Measurements from ENCODE around the gene DOP1B.
"Not testable (repeated sequence)": the region's sequence is repeated elsewhere in the genome, so short reads cannot be mapped to it uniquely, and the experiment has no call there.

DOP1B gene, protein sequence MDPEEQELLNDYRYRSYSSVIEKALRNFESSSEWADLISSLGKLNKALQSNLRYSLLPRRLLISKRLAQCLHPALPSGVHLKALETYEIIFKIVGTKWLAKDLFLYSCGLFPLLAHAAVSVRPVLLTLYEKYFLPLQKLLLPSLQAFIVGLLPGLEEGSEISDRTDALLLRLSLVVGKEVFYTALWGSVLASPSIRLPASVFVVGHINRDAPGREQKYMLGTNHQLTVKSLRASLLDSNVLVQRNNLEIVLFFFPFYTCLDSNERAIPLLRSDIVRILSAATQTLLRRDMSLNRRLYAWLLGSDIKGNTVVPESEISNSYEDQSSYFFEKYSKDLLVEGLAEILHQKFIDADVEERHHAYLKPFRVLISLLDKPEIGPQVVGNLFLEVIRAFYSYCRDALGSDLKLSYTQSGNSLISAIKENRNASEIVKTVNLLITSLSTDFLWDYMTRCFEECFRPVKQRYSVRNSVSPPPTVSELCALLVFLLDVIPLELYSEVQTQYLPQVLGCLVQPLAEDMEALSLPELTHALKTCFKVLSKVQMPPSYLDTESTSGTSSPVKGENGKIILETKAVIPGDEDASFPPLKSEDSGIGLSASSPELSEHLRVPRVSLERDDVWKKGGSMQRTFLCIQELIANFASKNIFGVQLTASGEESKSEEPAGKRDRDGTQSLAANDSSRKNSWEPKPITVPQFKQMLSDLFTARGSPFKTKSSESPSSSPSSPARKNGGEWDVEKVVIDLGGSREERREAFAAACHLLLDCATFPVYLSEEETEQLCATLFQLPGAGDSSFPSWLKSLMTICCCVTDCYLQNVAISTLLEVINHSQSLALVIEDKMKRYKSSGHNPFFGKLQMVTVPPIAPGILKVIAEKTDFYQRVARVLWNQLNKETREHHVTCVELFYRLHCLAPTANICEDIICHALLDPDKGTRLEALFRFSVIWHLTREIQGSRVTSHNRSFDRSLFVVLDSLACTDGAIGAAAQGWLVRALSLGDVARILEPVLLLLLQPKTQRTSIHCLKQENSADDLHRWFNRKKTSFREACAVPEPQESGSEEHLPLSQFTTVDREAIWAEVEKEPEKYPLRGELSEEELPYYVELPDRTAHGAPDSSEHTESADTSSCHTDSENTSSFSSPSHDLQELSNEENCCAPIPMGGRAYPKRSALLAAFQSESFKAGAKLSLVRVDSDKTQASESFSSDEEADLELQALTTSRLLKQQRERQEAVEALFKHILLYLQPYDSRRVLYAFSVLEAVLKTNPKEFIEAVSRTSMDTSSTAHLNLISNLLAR (N-terminal part only)

DNA sequence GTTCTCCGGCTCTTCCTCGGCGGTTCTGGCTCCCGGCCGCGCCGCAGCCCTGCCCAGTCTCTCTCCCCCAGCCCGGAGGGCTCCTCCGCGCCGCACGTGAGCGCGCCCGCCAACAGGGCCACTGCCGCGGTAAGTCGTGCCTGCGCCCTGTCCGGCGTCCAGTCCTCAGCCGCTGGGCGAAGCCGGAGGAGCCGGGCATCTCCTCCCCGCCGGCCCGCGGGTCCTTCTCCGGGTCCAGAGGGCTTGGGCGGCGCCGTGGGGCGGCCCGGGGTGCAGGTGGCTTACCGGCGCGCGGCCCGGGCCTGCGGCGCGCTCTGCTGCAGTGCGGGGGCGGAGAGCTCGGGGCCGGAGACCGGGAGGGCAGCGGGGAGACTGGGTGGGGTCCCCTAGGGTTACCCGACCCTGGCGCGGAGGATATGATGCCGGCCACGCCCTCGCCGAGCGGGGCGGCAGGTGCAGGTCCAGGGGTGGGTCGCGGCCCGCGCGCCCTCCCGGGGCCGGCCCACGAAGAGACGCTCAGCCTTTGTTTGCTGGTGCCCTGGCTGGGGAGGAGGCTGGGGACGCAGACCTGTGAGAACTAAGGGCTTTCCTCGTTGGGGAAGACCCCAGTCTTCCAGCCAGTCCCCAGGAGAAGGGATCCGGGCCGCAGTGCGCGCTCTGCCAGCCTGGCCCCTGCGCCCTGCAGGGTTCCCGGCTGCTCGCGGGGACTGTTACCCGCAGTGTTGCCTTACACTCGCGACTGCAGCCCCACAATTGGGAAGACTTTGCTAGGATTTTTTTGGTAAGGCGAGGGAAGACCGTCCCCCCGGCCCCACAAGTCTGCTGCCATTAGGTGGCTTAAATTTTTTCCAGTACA lies at the start of gene DOP1B:
Gene DOP1B, plus strand, starts transcription at position 10 of the 856 bp plus-strand sequence. CDS start 7,910 bp downstream, outside the sequence.
- peak in 9 of 56 donors; percentile 19 to 83 (median 36) for DNase-seq

DNA sequence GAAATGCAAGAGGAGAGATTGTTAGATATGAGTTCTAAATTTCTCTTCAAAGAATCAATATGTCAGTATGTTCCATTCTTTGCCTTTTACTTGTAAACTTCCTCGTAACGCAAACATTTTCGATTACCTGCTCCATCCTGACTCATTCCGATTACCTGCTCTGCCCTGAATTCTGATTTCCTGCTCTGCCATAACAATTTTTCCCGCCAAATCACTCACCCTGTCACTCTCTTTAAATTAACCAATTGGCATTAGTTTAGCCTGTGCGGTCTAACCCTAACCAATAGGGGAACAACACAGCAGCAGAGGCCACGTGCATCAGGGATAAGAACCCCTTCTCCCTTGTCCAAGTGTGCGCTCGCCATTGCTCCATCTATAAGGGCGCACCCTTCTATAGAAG lies 46.8 kb upstream of the DOP1B start:
- no peak for DNase-seq

DNA sequence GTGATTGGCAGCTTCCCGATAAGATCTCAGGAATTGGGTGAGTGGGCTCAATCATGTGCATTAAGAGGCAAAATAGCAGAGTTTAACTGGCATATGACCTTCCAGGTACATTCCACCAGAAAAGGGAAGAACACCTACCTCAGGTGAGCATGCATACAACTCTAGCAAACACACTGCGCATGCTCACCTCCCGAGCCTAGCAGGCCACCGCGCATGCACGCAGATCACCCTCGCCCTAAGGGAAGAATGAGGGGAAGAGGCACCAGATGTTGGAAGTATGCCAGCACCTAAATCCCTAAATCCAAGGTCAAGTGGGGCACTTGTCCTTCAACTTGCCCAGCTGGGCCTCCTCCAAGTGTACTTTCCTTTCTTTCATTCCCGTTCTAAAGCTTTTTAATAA lies 45.4 kb upstream of the DOP1B start:
- no peak for DNase-seq

DNA sequence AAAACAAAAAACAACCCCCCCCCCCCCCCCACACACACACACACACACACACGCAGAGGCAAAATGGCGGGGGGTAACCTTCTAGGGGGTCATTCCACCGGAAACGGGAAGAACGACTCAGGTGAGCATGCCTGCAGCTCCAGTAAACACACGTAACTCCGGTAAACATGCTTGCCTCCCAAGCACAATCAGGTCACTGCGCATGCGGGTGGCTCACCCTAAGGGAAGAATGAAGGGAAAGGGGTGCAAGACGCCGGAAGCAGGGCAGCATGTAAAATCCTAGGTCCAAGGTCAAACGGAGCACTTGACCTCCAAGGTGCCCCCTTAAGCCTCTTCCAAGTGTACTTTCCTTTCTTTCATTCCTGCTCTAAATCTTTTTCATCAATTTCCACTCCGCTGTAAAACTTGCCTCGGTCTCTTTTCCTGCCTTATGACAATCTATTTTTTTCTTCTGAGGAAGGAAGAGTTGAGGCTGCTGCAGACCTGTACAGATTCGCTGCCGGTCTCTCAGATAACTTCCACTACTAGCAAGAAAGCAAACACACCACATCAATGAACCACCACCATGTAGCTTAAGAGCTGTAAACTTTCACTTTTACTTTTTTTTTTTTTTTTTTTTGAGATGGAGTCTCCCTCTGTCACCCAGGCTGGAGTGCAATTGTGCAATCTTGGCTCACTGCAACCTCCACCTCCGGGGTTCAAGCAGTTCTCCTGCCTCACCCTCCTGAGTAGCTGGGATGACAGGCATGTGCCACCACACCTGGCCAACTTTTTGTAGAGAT lies 42.8 kb upstream of the DOP1B start:
- DNase-seq = no peak

DNA sequence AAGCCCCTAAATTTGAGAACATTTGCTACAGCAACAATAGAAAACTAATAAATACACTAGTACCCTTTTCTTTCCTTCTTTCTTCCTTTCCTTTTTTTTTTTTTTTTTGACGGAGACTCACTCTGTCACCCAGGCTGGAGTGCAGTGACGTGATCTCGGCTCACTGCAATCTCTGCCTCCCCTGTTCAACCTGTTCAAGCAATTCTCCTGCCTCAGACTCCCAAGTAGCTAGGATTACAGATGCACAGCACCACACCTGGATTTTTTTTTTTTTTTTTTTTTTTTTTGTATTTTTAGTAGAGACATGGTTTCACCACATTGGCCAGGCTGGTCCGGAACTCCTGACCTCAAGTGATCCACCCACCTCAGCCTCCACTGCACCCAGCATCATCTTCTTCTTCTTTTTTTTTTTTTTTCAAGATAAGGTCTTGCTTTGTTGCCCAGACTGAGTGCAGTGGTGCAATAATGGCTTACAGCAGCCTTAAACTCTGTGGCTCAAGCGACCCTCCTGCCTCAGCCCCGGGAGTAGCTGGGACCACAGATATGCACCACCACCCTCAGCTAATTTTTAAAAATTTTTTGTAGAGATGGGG lies 41.4 kb upstream of the DOP1B start:
- no peak for DNase-seq

DNA sequence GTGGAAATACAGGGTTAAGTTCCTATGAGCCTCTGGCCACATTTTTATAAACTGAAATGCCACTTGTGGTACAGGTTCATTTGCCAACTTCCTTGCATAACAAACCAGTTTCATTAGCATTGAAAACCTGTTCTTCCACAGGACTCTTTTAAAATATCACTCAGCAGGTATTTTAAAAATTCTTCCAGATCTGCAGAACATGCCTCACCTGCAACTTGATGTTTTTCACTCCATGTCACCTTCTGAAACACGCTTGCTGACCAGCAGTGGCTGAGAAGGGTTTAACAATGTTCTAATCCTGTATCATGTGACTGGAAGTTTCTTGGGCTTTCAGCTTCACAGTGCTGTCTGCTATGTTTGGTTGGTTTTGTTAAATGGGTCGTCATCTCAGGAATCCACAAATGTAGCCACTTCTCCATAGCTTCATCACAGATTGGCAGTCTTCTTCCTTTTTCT lies 39.3 kb upstream of the DOP1B start:
- DNase-seq = no peak

DNA sequence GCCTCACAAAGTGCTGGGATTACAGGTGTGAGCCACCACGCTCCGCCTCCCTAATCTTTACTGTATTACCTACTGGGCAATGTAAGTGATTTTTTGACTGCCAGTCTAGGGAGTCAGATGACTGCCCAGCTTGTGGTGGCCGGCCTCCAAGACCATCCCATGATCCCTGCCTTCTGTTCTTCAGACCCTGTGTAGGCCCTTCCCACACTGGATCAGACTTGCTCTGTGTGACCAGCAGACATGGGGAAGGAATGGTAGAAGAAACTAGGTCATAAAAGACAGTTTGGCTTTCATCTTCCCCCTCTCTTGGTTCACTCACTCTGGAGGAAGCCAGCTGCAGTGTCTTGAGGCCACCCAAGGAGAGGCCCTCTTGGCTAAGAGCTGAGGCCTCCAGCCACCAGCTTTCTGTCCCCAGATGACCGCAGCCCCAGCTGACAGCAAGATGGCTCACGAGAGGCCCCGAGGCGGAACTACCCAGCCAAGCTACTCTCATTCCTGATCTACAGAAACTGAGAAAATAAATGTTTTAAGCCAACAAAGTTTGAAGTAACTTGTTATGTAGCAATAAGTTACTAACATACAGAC lies 36.2 kb upstream of the DOP1B start:
- peak in 3 of 56 donors; percentile 13 to 21 (median 14) for DNase-seq

DNA sequence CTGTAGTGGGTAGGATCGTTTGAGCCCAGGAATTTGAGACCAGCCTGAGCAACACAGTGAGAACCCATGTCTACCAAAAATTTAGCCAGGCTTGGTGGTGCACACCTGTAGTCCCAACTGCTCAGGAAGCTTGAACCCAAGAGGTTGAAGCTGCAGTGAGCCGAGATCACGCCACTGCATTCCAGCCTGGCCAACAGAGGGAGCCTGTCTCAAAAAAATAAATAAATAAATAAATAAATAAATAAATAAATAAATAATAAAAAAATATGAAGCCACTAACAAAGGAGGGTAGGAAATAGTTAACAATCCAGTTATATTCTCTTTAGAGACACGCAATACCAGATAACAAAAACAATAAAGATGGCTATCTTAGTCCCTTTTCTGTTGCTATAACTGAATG lies 33.6 kb upstream of the DOP1B start:
- no peak for DNase-seq

DNA sequence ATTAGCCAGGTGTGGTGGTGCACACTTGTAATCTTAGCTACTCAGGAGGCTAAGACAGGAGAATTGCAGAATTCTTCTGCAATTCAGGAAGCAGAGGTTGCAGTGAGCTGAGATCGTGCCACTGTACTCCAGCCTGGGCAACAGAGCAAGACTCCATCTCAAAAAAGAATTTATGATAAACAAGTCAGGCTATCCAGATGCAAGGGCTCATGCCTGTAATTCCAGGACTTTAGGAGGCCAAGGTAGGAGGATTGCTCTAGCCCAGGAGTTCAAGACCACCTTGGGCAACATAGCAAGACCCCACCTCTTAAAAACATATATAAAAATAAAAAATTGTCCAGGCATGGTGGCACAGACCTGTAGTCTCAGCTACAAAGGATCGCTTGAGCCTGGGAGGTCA lies 32.2 kb upstream of the DOP1B start:
- DNase-seq = no peak

DNA sequence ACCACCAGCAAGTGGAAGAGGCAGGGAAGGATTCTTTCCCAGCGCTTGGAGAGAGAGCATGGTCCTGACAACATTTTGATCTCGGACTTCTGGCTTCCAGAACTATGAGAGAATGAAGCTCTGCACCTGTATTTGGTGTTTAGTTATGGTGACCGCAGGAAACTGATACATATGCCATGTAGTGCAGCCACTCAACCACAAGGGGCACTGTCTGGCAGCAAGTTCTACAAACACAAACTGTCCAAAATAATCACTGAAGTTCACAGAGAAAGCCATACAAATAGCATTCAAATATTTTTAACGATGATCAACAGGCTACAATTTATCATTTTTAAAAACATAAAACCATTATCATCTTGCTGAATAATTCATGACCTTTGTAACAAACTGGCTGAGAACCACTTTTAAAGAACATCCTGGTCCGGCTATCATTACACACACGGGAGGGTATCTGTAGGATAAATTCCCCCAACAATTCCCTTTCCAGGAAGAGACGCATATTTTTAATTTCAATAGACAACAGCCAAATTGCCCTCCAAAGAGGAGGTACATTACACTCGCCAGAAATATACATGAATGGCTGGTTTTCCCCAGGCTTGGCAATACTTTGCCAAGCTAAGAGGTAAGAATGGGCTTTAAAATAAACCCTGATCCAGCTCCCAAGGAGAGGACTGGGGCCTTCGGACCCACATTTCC lies 31.0 kb upstream of the DOP1B start:
- peak in 22 of 56 donors; percentile 8 to 76 (median 20) for DNase-seq

DNA sequence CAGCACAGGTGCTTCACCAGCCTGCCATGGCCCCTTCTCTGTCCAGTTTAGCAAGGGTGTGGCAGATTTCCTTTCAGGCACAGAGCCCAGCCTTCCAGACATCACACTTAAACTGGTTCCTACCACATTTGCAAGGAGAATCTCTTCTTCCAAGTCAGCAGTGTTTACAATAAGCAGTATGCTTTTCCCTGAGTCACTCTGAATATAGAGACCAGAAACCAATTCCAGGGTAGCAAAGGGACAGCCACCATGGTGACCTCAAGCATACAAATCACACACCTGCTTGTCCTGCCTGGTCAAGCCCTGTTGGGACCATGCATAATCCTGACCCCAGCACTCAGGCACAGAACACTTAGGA lies 30.4 kb upstream of the DOP1B start:
- no peak for DNase-seq

DNA sequence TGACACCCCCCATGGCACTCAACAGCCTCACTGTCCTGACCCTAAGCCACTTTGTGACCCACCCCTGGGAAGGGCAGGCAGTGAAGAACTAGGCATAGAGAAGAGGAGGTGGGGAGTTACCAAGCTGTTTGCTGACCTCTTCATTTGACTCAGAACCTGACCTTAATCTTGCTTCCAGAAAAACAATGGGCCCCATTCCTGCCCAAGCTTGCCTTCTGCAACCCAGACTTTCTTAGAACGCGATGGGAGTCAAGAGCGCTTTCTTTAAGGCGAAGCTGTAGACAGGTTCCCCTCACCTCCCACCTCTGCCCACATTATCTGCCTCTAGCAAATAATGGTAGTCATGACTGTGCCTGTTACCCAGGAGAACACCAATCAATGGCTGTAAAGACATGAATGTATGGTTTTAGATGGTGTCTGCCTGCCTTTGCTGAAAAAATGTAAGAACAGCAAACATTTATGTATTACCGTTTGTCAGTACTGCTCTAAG lies 30.0 kb upstream of the DOP1B start:
- no peak for DNase-seq

DNA sequence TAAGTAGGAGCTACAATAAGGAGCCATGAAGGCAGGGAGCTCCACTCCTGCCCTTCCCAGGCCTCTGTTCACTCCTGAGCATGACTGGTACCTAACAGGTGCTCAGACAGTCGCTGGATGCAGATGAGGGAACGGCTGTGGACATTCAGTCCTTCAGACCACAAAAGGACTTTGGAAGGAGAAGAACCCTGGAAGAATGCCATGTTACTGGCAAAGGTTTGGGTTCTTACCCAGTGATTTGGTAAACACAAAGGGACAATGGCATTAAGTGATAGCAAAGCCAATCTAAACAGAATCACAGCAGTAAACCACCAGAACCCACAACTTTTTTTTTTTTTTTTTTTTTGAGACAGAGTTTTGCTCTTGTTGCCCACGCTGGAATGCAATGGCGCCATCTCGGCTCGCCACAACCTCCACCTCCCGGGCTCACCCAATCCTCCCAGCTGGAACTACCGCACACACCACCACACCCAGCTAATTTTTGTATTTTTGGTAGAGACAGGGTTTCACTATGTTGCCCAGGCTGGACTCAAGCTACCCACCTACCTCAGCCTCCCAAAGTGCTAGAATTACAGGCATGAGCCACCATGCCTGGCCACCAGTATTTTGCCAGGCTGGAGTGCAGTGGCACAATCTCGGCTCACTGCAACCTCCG lies 29.2 kb upstream of the DOP1B start:
- DNase-seq = no peak

DNA sequence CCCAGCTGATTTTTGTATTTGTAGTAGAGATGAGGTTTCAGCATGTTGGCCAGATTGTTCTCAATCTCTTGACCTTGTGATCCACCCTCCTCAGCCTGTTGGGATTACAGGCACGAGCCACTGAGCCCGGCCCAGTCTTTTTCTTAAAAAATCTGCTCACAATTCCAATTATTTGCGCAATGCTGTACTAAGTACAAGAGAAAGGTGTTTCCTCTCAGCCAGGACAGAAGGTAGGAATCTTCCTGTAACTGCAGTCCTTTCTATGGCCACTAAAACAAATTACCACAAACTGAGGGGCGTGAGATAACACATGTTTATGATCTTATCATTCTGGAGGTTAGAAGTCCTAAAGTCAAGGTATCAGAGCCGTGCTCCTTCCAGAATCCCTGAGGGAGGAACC lies 28.6 kb upstream of the DOP1B start:
- no peak for DNase-seq

DNA sequence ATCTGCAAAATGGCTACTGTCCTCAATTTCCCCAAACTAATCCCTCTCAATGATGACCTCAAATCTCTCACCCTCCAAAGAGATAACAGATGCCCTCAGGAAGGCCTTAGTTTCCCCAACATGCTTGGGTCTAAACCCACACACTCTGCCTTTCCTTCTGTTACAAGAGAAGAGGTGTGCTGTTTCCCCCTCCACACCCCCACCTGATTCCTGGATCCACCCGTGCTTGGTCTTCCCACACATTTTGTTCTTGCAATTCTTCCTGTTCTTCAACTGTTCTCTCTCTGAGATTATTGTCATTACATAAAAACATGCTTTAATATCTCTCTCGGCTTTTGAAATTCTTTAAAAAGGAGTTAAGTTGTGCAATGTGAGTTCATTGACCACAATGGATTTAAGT lies 27.4 kb upstream of the DOP1B start:
- peak in 19 of 56 donors; percentile 6 to 65 (median 36) for DNase-seq

DNA sequence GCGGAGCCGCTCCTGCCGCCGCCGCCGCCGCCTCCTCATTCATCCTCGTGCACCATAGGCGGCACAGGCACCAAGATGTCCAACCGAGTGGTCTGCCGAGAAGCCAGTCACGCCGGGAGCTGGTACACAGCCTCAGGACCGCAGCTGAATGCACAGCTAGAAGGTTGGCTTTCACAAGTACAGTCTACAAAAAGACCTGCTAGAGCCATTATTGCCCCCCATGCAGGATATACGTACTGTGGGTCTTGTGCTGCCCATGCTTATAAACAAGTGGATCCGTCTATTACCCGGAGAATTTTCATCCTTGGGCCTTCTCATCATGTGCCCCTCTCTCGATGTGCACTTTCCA lies 26.2 kb upstream of the DOP1B start:
- DNase-seq = peak in 1 of 56 donors; percentile 13

DNA sequence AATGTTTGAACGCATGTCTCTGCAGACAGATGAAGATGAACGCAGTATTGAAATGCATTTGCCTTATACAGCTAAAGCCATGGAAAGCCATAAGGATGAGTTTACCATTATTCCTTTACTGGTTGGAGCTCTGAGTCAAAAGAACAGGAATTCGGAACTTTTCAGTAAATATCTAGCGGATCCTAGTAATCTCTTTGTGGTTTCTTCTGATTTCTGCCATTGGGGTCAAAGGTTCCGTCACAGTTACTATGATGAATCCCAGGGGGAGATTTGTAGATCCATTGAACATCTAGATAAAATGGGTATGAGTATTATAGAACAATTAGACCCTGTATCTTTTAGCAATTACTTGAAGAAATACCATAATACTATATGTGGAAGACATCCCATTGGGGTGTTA lies 25.8 kb upstream of the DOP1B start:
- not testable (repeated sequence) for DNase-seq

DNA sequence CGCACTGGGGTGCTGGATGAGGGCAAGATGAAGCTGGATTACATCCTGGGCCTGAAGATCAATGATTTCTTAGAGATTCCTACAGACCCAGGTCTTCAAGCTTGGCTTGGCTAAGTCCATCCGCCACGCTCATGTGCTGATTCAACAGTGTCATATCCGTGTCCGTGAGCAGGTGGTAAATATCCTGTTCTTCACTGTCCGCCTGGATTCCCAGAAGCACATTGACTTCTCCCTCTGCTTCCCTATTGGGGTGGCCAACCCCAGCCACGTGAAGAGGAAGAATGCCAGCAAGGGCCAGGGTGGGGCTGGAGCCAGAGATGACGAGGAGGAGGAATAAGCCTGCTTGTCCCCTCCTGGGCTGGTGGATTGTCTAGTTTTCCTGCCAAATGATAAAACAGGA lies 23.9 kb upstream of the DOP1B start:
- DNase-seq = peak in 1 of 56 donors; percentile 6
